ENCODE results near the gene PCYT1B. TPM values are rescaled to one million over a fixed set of nuclear protein-coding genes. Genes with fewer than 3 reads are reported as not detected.

Gene PCYT1B
- total and polyA plus RNA-seq, 2 experiments from 2014 or later: 5.8 to 14.6 TPM

DNA sequence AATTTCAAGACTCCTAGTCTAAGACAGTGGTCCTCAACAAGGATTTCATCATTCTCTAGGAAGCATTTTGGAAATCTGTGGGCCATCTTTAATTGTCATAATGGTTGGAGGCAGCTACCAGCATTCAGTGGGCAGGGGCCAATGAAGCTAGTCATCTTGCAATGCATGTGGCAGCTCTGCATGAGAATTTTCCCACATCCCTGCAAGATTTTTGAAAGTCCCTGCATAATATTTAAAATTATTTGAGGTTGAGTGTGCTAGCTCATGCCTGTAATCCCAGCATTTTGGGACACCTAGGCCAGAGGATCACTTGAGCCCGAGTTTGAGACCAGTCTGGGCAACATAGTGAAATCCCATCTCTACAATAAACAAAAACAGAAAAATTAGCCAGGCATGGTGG lies 44.0 kb downstream of the PCYT1B start (continued):
- TF ChIP-seq REST (IDR thresholded peaks at IDR 0.05; ENCODE audit: unreplicated experiment) (no peak), STAT1 (IDR thresholded peaks at IDR 0.05; ENCODE audit: unreplicated experiment) (no peak), NANOG (IDR thresholded peaks at IDR 0.05; ENCODE audit: borderline replicate concordance) (no peak), EZH2 (IDR thresholded peaks at IDR 0.05; ENCODE audit: low read depth, unreplicated experiment) (no peak)
- TF ChIP-seq, protein P1, sequence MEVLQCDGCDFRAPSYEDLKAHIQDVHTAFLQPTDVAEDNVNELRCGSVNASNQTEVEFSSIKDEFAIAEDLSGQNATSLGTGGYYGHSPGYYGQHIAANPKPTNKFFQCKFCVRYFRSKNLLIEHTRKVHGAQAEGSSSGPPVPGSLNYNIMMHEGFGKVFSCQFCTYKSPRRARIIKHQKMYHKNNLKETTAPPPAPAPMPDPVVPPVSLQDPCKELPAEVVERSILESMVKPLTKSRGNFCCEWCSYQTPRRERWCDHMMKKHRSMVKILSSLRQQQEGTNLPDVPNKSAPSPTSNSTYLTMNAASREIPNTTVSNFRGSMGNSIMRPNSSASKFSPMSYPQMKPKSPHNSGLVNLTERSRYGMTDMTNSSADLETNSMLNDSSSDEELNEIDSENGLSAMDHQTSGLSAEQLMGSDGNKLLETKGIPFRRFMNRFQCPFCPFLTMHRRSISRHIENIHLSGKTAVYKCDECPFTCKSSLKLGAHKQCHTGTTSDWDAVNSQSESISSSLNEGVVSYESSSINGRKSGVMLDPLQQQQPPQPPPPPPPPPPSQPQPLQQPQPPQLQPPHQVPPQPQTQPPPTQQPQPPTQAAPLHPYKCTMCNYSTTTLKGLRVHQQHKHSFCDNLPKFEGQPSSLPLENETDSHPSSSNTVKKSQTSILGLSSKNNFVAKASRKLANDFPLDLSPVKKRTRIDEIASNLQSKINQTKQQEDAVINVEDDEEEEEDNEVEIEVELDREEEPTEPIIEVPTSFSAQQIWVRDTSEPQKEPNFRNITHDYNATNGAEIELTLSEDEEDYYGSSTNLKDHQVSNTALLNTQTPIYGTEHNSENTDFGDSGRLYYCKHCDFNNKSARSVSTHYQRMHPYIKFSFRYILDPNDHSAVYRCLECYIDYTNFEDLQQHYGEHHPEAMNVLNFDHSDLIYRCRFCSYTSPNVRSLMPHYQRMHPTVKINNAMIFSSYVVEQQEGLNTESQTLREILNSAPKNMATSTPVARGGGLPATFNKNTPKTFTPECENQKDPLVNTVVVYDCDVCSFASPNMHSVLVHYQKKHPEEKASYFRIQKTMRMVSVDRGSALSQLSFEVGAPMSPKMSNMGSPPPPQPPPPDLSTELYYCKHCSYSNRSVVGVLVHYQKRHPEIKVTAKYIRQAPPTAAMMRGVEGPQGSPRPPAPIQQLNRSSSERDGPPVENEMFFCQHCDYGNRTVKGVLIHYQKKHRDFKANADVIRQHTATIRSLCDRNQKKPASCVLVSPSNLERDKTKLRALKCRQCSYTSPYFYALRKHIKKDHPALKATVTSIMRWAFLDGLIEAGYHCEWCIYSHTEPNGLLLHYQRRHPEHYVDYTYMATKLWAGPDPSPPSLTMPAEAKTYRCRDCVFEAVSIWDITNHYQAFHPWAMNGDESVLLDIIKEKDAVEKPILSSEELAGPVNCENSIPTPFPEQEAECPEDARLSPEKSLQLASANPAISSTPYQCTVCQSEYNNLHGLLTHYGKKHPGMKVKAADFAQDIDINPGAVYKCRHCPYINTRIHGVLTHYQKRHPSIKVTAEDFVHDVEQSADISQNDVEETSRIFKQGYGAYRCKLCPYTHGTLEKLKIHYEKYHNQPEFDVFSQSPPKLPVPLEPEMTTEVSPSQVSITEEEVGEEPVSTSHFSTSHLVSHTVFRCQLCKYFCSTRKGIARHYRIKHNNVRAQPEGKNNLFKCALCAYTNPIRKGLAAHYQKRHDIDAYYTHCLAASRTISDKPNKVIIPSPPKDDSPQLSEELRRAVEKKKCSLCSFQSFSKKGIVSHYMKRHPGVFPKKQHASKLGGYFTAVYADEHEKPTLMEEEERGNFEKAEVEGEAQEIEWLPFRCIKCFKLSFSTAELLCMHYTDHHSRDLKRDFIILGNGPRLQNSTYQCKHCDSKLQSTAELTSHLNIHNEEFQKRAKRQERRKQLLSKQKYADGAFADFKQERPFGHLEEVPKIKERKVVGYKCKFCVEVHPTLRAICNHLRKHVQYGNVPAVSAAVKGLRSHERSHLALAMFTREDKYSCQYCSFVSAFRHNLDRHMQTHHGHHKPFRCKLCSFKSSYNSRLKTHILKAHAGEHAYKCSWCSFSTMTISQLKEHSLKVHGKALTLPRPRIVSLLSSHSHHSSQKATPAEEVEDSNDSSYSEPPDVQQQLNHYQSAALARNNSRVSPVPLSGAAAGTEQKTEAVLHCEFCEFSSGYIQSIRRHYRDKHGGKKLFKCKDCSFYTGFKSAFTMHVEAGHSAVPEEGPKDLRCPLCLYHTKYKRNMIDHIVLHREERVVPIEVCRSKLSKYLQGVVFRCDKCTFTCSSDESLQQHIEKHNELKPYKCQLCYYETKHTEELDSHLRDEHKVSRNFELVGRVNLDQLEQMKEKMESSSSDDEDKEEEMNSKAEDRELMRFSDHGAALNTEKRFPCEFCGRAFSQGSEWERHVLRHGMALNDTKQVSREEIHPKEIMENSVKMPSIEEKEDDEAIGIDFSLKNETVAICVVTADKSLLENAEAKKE (CRISPR knock-in tag; IDR thresholded peaks at IDR 0.05): no peak

- Mint-ChIP-seq H3K36me3 (ENCODE audit: low read depth) (peaks cover 4% of the 10 kb centered on the region; the same call in 1 of the 3 replicates), H3K9me3 (no peaks in the 10 kb centered on the region), H3K4me1 (no peaks in the 10 kb centered on the region), H3K27me3 (ENCODE audit: insufficient read depth, low read depth, poor library complexity) (no peaks in the 10 kb centered on the region), H3K4me3 (no peak overlapping the region), H3K27ac (no peak overlapping the region)
- H3K27ac ChIP-seq (ENCODE audit: low read depth): no peak overlapping the region
- no peaks in the 10 kb centered on the region for H3K36me3 ChIP-seq (ENCODE audit: insufficient read depth)
- no peak overlapping the region for H3K4me2 ChIP-seq
- ATAC-seq (no peak), DNase-seq (ENCODE audit: low spot score) (no peak)
- no peaks in the 10 kb centered on the region for H4K20me1 ChIP-seq (replicated peaks; ENCODE audit: insufficient read depth)
- H3K9me2 ChIP-seq (ENCODE audit: insufficient read depth): no peaks in the 10 kb centered on the region
- no peak overlapping the region for H3K4me3 ChIP-seq
- no peaks in the 10 kb centered on the region for H3K79me2 ChIP-seq (replicated peaks; ENCODE audit: insufficient read depth)
- TF ChIP-seq, protein P2, sequence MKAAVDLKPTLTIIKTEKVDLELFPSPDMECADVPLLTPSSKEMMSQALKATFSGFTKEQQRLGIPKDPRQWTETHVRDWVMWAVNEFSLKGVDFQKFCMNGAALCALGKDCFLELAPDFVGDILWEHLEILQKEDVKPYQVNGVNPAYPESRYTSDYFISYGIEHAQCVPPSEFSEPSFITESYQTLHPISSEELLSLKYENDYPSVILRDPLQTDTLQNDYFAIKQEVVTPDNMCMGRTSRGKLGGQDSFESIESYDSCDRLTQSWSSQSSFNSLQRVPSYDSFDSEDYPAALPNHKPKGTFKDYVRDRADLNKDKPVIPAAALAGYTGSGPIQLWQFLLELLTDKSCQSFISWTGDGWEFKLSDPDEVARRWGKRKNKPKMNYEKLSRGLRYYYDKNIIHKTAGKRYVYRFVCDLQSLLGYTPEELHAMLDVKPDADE (IDR thresholded peaks at IDR 0.05): no peak
- TF ChIP-seq NANOG (IDR thresholded peaks at IDR 0.05; ENCODE audit: borderline replicate concordance) (no peak), CREB1 (CRISPR knock-in tag; IDR thresholded peaks at IDR 0.05; ENCODE audit: low read depth) (no peak), JUNB (IDR thresholded peaks at IDR 0.05; ENCODE audit: unreplicated experiment) (no peak), STAT1 (IDR thresholded peaks at IDR 0.05; ENCODE audit: unreplicated experiment) (no peak), EZH2phosphoT487 (IDR thresholded peaks at IDR 0.05; ENCODE audit: unreplicated experiment) (no peak)
- TF ChIP-seq, protein P3, sequence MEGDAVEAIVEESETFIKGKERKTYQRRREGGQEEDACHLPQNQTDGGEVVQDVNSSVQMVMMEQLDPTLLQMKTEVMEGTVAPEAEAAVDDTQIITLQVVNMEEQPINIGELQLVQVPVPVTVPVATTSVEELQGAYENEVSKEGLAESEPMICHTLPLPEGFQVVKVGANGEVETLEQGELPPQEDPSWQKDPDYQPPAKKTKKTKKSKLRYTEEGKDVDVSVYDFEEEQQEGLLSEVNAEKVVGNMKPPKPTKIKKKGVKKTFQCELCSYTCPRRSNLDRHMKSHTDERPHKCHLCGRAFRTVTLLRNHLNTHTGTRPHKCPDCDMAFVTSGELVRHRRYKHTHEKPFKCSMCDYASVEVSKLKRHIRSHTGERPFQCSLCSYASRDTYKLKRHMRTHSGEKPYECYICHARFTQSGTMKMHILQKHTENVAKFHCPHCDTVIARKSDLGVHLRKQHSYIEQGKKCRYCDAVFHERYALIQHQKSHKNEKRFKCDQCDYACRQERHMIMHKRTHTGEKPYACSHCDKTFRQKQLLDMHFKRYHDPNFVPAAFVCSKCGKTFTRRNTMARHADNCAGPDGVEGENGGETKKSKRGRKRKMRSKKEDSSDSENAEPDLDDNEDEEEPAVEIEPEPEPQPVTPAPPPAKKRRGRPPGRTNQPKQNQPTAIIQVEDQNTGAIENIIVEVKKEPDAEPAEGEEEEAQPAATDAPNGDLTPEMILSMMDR (conservative IDR thresholded peaks at IDR 0.05; ENCODE audit: low read depth in 2 of 2): no peak
- H3K4me1 ChIP-seq (ENCODE audit: insufficient read depth): no peaks in the 10 kb centered on the region
- no peak overlapping the region for H2AFZ ChIP-seq
- H3F3A ChIP-seq (replicated peaks; ENCODE audit: low read depth): no peaks in the 10 kb centered on the region
- no peaks in the 10 kb centered on the region for H3K27me3 ChIP-seq (ENCODE audit: insufficient read depth)
These were observed 45.3 kb downstream of the PCYT1B start for GRCh38 chrX:24601858-24602257.

All from GM23338 (cell line).